MG63 (cell line): ENCODE results near the gene RUFY1. TPM values are rescaled to one million over a fixed set of nuclear protein-coding genes. Genes with fewer than 3 reads are reported as not detected.
"Not testable (repeated sequence)": the region's sequence is repeated elsewhere in the genome, so short reads cannot be mapped to it uniquely, and the experiment has no call there.

Experiments
- DNase-seq: peaks from one replicate; pipeline ENCODE4 v3.0.0-alpha.2; 2020
- H3K27me3 ChIP-seq: fragments of 250-450 bp; sonication (Bioruptor Pico); 2 replicates; pipeline ENCODE4 v1.5.1; 2020; ENCODE audit warnings: mild to moderate bottlenecking, moderate library complexity
- H3K36me3 ChIP-seq: fragments of 250-450 bp; sonication (Bioruptor Pico); 2 replicates; pipeline ENCODE4 v1.5.1; 2020; ENCODE audit warnings: mild to moderate bottlenecking, moderate library complexity
- H3K4me3 ChIP-seq: fragments of 250-450 bp; sonication (Bioruptor Pico); 2 replicates; pipeline ENCODE4 v1.5.1; 2020; ENCODE audit warnings: mild to moderate bottlenecking, moderate library complexity
- H3K9me3 ChIP-seq: fragments of 250-450 bp; sonication (Bioruptor Pico); 2 replicates; pipeline ENCODE4 v1.5.1; 2020; ENCODE audit warnings: mild to moderate bottlenecking, moderate library complexity
- total RNA-seq: library from RNA; depleted of rRNA; stranded (reverse); fragments of >200 nt; shearing (Covaris generic); gene quantifications from 2 replicates; pipeline ENCODE4 v1.2.3, GENCODE V29; 2014; ENCODE audit warnings: low replicate concordance; rRNA removed

RUFY1 gene, protein sequence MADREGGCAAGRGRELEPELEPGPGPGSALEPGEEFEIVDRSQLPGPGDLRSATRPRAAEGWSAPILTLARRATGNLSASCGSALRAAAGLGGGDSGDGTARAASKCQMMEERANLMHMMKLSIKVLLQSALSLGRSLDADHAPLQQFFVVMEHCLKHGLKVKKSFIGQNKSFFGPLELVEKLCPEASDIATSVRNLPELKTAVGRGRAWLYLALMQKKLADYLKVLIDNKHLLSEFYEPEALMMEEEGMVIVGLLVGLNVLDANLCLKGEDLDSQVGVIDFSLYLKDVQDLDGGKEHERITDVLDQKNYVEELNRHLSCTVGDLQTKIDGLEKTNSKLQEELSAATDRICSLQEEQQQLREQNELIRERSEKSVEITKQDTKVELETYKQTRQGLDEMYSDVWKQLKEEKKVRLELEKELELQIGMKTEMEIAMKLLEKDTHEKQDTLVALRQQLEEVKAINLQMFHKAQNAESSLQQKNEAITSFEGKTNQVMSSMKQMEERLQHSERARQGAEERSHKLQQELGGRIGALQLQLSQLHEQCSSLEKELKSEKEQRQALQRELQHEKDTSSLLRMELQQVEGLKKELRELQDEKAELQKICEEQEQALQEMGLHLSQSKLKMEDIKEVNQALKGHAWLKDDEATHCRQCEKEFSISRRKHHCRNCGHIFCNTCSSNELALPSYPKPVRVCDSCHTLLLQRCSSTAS
- 65.6 and 71.4 TPM in 2 replicates for total RNA-seq

DNA sequence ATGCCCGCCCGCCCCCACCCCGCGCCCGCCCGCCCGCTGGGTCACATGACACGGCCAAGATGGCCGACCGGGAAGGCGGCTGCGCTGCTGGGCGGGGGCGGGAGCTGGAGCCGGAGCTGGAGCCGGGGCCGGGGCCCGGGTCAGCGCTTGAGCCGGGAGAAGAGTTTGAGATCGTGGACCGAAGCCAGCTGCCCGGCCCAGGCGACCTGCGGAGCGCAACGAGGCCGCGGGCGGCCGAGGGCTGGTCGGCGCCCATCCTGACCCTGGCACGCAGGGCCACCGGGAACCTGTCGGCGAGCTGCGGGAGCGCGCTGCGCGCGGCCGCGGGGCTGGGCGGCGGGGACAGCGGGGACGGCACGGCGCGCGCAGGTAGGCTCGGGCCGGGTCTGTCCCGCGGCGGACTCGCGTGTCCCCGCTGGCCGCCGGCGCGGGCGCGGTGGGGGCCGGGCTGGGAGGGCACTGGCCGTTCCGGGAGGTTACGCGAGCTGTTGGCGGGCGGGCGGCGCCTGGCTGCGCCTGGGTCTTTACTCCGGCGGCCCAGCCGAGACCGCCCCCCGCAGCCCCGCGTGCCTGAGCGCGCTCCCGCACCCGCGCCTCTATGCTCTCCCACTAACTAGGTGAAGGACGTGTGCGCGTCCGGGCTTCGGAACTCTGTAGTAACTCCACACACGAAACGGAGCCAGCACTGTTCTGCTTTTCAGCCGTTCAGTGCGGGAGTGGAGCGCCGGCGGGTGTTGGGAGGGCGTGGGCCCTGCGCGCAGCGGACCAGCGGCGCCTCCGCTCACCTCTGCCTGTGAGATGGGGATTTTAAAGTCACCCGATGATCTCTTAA, at the start of gene RUFY1:
TSS of gene RUFY1 (plus strand) at position 44 of the 832 bp plus-strand sequence. CDS start at position 60, 16 bp downstream.
- Histone ChIP-seq H3K36me3 (peaks cover 17% of the 10 kb centered on the region), H3K27me3 (no peaks in the 10 kb centered on the region), H3K9me3 (no peaks in the 10 kb centered on the region), H3K4me3 (peak within 1 kb of the TSS; percentile 99)
- peak; percentile 89 for DNase-seq

DNA sequence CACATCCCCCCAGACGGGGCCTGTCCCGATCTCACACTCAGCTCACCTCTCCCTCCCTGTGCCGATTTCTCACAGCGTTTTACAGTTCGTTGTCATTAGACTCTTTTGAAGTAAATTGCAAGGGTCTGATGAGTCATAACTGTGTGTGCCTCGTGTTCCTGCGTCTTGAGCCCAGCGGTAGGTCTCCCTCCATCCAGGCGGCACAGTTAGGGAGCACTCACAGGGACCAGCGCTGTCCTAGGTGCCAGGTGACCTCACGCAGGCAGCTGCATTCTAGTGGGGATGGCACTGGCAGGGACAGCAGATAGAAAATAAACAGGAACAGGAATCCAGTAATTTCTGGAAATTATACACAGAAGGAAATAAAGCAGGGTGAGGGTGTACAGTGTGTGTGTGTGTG, 48.4 kb upstream of the RUFY1 start:
- not testable (repeated sequence) for H3K36me3 ChIP-seq, H3K9me3 ChIP-seq, H3K27me3 ChIP-seq, DNase-seq, H3K4me3 ChIP-seq

DNA sequence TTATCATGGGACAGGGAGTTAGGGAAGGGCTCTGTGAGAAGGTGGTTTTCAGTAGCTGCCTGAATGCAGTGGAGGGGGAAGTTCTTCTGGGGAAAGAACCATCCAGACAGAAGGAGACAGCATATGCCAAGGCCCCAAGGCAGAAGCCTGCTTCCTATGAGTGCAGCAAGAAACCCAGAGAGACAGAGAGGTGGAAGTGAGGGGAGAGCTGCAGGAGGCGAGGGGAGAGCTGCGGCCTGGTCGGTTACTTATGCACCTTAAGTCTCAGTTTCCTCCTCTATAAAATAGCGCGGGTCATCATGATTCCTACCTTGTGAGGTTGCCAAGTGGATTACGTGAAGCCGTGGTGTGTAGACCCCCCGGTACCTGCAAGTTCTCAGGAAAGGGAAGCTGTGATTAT, 47.9 kb upstream of the RUFY1 start:
- H3K27me3 ChIP-seq, H3K36me3 ChIP-seq, DNase-seq, H3K9me3 ChIP-seq, H3K4me3 ChIP-seq: not testable (repeated sequence)

DNA sequence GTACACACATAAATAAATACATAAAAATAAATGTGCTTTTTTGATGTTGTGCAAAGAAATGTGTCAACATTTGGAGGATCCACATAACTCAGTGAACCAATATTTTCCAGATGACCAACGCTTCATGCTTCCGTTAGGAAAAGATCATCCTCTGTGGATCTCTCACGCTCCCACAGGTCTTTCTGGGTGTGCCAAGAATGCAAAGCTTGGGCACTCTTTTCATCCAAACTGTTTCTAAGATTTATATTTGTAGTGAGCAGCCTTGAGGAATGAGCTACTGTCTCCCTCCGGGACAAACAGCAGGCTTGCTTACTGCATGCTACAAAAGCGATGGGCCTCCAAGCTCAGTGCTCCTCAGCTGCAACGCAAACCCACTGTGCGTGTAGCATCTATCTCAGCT, 46.2 kb upstream of the RUFY1 start:
- Histone ChIP-seq H3K27me3 (no peaks in the 10 kb centered on the region), H3K4me3 (no peak overlapping the region), H3K9me3 (no peaks in the 10 kb centered on the region), H3K36me3 (no peaks in the 10 kb centered on the region)
- DNase-seq, result no peak

DNA sequence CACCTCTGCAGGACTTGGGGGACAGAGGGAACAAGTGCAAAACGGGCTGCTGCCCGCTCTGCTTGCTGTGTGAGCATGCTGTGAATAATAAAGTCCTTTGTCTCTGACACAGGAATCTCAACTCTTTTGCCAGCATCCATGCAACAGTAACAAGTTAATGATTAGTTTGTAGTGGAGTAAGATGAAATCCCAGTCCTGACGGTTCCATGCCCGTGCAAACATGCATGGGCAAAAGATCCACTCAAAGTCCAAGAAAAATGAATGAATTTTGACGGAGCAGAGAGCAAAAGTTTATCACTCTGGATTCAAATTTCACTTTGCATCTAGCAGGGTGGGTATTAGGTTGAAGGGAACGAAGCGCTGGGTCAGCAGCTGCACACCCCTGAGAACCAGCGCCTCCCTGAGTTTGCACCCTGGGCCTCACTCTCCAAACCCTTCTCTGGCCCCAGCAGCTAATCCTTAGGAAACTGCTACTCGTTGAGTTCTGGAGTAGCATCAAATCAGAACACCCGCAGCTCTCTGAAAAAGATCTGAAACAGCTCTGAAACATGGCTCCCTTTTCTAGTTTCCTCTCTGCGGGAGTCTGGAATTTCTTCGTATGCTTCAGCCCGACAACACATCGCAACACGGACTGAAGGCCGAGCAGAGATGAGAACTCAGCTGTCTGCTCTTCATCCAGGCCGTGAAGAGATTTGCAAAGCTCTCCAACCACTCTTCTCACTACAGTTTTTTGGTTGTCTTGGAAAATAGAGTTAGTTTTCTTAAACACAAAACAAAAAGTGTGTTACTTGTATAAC, 45.6 kb upstream of the RUFY1 start:
- Histone ChIP-seq H3K9me3 (no peaks in the 10 kb centered on the region), H3K36me3 (no peaks in the 10 kb centered on the region), H3K4me3 (no peak overlapping the region), H3K27me3 (no peaks in the 10 kb centered on the region)
- no peak for DNase-seq

DNA sequence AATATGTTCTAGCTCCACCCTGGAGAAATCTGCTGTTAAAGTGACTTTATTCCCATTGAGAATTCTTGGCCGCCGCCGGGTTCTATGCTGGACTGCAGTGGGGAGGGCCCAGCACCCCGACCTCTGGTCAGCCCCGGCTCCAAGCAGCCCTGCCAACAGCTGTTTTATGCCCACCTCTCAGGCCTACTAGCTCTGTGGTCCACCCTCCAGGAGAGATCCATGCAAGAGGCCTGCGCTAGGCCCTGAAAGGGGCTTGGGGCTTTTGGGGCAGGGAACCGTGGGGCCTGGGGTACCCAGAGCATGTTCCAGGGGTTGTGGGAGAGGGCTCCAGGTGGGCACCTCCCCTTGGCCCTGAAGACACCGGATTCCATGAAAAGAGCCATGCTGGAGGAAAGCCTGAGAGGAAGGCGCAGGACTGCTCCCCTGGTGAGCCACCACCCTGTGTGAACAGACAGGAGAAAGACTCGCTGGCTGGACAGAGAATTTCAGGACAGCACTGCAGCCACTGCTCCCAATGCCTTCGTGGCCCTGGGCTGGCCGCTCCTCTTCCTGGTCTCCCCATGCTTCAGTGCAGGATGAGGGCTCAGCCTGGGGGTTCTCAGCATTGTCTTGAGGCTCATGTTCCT, 44.6 kb upstream of the RUFY1 start:
- Histone ChIP-seq H3K9me3 (no peaks in the 10 kb centered on the region), H3K36me3 (no peaks in the 10 kb centered on the region), H3K27me3 (no peaks in the 10 kb centered on the region), H3K4me3 (no peak overlapping the region)
- DNase-seq, result no peak

DNA sequence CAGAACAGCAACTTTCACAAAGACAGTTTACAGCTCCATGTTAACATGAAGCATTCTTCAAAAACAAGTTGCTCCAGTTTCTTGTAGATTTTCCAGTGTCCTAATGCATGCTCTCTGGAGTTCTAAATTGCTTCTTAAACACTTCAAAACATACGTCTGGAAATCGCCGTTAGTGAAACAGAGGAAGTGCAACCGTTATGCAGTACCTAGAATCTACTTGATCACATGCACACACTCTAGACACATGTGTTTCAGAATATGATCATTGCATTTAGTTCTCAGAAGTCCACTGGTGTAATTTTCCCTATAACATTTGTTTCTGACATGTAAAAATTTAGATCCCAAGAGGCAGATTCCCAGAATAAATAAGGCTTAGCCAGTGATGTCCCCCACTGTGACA, 41.1 kb upstream of the RUFY1 start:
- H3K36me3 ChIP-seq, result no peaks in the 10 kb centered on the region
- no peaks in the 10 kb centered on the region for H3K9me3 ChIP-seq
- peaks cover 11% of the 10 kb centered on the region for H3K27me3 ChIP-seq
- DNase-seq, result no peak
- H3K4me3 ChIP-seq, result no peak overlapping the region

DNA sequence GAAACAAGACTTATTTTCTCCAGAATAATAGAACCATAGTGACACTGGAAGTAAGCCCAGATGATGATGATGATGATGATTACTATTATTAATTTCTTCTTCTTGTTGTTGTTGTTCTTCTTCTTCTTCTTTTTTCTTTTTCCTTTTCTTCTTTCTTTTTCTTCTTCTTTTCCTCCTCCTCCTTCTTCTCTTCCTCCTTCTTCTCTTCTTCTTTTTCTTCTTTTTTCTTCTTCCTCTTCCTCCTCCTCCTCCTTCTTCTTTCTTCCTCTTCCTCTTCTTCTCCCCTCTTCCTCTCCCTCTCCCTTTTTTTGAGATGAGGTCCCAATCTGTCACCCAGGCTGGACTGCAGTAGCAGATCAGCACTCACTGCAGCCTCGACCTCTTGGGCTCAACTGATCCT, 40.5 kb upstream of the RUFY1 start:
- H3K4me3 ChIP-seq, result no peak overlapping the region
- DNase-seq, result no peak
- H3K36me3 ChIP-seq, result no peaks in the 10 kb centered on the region
- H3K9me3 ChIP-seq, result no peaks in the 10 kb centered on the region
- H3K27me3 ChIP-seq, result peaks cover 14% of the 10 kb centered on the region

DNA sequence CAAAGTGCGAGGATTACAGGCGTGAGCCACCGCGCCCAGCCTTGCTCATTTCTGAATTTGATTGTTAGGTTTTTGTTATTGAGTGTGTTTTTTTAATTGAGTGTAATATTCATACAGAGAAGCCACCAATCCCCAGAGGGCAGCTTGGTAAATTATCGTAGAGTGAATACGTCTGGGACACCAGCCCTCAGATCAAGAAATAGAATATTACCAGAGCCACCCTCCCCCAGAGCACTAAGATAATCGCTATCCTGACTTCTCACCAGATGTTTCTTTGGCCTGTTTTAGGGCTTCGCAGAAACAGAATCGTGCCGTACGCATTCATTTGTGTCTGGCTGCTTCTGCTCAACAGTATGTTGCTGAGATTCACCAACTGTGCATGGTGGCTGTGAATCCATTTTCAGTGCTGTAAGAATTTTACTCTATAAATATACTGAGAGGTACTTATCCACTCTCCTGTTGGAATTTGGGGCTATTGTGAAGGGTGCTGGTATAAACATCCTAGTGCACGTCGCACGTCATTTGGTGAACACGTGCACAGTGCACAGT, 37.8 kb upstream of the RUFY1 start:
- Histone ChIP-seq H3K9me3 (no peaks in the 10 kb centered on the region), H3K27me3 (peaks cover 19% of the 10 kb centered on the region), H3K4me3 (no peak overlapping the region), H3K36me3 (no peaks in the 10 kb centered on the region)
- no peak for DNase-seq

DNA sequence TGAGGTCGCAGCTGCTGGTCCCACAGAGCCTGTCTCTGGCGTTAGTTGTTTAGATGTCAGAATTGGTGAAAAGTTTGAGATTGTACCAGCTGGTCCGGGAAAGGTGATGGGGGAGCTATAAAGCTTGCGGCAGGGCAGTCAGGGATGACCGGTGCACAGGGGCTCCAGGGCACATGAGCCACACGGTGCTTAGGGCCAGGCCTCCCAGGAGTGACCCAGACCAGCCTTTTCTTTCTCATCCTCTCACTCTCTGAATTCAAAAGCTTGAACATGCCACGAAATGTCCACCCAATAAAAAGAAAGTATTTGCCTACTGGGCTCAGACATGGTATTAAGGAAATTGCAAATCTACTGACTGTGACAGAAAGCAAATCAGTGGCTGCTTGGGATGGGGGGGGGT, 34.9 kb upstream of the RUFY1 start:
- H3K27me3 ChIP-seq, result peaks cover 19% of the 10 kb centered on the region
- not testable (repeated sequence) for H3K36me3 ChIP-seq, H3K9me3 ChIP-seq, DNase-seq, H3K4me3 ChIP-seq

DNA sequence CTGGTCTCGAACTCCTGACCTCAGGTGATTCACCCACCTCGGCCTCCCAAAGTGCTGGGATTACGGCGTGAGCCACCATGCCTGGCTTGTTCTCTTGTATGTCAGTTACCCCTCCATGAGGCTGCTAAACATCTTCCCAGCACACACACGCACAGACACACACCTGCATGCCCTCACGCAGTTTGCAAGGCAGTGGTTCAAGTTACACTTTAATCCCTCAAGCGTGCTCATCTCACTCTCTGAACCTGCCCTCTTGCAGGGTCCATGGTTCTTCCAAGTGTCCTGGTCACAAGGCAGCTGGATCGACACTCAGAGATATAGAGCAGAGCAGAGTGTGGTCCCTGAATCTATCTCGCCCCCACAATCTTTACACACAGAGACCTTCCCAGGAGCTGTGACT, 34.1 kb upstream of the RUFY1 start:
- no peak overlapping the region for H3K4me3 ChIP-seq
- H3K36me3 ChIP-seq, result no peaks in the 10 kb centered on the region
- H3K9me3 ChIP-seq, result no peaks in the 10 kb centered on the region
- DNase-seq, result no peak
- peaks cover 17% of the 10 kb centered on the region for H3K27me3 ChIP-seq

DNA sequence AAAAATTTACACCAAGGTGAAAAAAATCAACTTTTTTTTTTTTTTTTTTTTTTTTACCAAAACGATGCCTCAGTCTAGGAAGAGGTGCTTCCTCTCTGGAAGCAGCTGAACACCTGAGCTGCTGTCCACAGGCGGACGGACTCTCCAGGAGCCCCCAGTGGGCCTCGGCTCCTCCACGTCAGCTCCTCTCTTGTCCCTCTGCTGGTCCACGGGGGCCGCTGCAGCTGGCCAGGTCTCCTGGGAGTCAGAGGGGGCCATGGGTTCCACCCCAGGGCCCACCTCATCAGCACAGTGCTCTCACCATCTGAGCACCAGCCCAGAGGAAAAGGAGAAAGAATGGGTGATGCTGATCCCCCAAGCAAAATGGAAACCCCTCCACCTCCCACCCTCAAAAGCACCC, 32.6 kb upstream of the RUFY1 start:
- not testable (repeated sequence) for H3K4me3 ChIP-seq, H3K27me3 ChIP-seq, DNase-seq, H3K9me3 ChIP-seq, H3K36me3 ChIP-seq

DNA sequence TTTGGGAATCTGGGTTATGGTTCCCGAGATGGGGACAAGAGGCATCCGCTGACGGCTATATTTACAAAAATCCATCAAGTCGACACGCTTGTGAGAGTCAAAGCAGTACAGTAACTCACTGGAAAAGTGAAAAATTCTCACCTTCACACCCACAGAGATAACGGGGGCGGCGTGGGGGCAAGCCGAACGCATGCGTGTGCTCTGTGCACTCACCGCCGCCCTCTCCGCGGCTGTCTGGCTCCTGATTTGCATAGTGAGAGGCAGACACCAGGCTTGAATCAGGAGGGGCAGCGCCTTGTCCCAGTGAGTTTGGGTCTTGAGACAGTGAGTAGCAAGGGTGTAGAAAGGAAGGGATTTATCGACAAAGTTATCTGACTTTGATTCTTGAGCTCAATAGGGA, 32.0 kb upstream of the RUFY1 start:
- H3K27me3 ChIP-seq, H3K4me3 ChIP-seq, H3K9me3 ChIP-seq, H3K36me3 ChIP-seq, DNase-seq: not testable (repeated sequence)

DNA sequence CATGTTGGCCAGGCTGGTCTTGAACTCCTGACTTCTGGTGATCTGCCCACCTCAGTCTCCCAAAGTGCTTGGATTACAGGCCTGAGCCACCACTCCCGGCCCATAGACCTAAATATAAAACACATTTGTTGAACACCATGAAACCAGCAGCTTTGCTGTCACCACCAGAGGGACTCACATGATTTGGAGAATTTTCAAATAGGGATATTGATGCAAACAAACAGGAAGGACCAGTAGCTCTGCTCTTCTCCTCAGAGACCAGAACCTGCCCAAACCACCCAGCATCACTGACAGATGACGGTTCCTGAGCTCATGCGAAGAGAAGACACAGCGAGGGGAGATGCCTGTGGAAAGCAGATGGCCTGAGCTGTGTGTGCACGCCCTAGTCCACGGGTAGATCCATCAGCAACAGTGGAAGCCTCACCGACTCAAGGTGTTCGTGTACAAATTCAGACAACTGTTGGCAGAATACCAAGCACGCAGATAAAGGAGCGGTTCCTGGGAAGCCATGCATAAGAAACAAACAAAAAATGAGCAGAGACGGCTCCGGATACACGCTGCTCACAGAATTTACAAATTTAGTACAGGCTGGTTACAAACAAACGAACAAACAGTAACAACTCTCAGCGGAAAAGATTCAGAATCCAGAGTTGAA, 30.8 kb upstream of the RUFY1 start:
- not testable (repeated sequence) for H3K27me3 ChIP-seq, H3K36me3 ChIP-seq, H3K4me3 ChIP-seq, DNase-seq, H3K9me3 ChIP-seq

DNA sequence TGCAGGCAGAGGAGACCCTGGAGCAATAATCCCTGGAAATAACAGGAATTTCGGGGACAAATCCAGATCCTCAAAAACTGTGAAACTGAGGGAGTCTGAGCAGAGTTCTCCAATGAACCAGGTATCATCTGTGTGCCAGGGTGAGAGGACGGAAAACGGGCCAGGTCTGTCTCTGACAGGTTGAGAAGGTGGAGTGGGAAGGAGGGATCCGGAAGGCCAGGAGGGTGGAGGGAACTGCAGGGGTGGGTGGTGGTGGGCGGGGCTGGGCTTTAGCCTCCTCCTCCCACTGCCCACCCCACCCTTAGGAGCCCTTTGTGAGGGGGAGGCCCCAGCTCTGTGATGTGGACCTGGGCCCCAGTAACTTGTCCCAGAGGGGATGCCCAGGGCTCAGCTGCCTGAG, 28.2 kb upstream of the RUFY1 start:
- H3K4me3 ChIP-seq, H3K9me3 ChIP-seq, H3K36me3 ChIP-seq, DNase-seq: not testable (repeated sequence)
- peaks cover 11% of the 10 kb centered on the region; the same call in 1 of the 2 replicates for H3K27me3 ChIP-seq
